ENCODE measurements around the gene BICC1. TPM values are rescaled to one million over a fixed set of nuclear protein-coding genes. Genes with fewer than 3 reads are reported as not detected.

The BICC1 gene
- total and polyA plus RNA-seq, 4 donors, result 0.82 to 6.1 (median 4.5) TPM

GRCh38 chr10:58695022-58695421, 182.3 kb downstream of the BICC1 start:
- TF ChIP-seq JUND (IDR thresholded peaks at IDR 0.05), result no peak
- no peak for TF ChIP-seq MAX (IDR thresholded peaks at IDR 0.05)
- TF ChIP-seq NR2F2 (IDR thresholded peaks at IDR 0.05), result no peak
- TF ChIP-seq ATF3 (IDR thresholded peaks at IDR 0.05), result no peak
- TF ChIP-seq HNF4G (IDR thresholded peaks at IDR 0.05), result no peak
- no peak for TF ChIP-seq FOXA2 (IDR thresholded peaks at IDR 0.05)
- TF ChIP-seq RXRA (IDR thresholded peaks at IDR 0.05), result no peak
- no peak for TF ChIP-seq HNF4A (conservative IDR thresholded peaks at IDR 0.05)
- TF ChIP-seq, protein P1, sequence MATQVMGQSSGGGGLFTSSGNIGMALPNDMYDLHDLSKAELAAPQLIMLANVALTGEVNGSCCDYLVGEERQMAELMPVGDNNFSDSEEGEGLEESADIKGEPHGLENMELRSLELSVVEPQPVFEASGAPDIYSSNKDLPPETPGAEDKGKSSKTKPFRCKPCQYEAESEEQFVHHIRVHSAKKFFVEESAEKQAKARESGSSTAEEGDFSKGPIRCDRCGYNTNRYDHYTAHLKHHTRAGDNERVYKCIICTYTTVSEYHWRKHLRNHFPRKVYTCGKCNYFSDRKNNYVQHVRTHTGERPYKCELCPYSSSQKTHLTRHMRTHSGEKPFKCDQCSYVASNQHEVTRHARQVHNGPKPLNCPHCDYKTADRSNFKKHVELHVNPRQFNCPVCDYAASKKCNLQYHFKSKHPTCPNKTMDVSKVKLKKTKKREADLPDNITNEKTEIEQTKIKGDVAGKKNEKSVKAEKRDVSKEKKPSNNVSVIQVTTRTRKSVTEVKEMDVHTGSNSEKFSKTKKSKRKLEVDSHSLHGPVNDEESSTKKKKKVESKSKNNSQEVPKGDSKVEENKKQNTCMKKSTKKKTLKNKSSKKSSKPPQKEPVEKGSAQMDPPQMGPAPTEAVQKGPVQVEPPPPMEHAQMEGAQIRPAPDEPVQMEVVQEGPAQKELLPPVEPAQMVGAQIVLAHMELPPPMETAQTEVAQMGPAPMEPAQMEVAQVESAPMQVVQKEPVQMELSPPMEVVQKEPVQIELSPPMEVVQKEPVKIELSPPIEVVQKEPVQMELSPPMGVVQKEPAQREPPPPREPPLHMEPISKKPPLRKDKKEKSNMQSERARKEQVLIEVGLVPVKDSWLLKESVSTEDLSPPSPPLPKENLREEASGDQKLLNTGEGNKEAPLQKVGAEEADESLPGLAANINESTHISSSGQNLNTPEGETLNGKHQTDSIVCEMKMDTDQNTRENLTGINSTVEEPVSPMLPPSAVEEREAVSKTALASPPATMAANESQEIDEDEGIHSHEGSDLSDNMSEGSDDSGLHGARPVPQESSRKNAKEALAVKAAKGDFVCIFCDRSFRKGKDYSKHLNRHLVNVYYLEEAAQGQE (IDR thresholded peaks at IDR 0.05), result no peak
- TF ChIP-seq SP1 (IDR thresholded peaks at IDR 0.05), result no peak
- no peak for TF ChIP-seq CTCF (IDR thresholded peaks at IDR 0.05; ENCODE audit: low read depth, low read length, missing input control)
- TF ChIP-seq EGR1 (IDR thresholded peaks at IDR 0.05; ENCODE audit: low read depth in 2 of 2), result no peak
- TF ChIP-seq YY1 (IDR thresholded peaks at IDR 0.05), result no peak
- TF ChIP-seq RAD21 (IDR thresholded peaks at IDR 0.05), result no peak
- TF ChIP-seq GABPA (IDR thresholded peaks at IDR 0.05 in 1 of 2, conservative IDR thresholded peaks at IDR 0.05 in 1 of 2), result no peak
- H3K36me3 ChIP-seq (ENCODE audit: control insufficient read depth in 4 of 4, insufficient read depth in 3 of 4, low read depth in 1 of 4, low read length in 3 of 4), result no peaks in the 10 kb centered on the region
- no peak for DNase-seq (ENCODE audit: low spot score)
- H3K9ac ChIP-seq (ENCODE audit: low read depth in 1 of 2, low read length in 2 of 2), result no peak overlapping the region
- no peaks in the 10 kb centered on the region for H3K27me3 ChIP-seq (ENCODE audit: control insufficient read depth in 4 of 4, insufficient read depth in 4 of 4, low read length in 3 of 4)
- peaks cover 3 to 11% (median 6%) of the 10 kb centered on the region in 4 donors for H3K9me3 ChIP-seq (ENCODE audit: control insufficient read depth in 4 of 4, low read length in 3 of 4)
- 73% methylated on average over 5 of the region's 5 CpGs for WGBS
- no peak overlapping the region for H3K4me3 ChIP-seq (ENCODE audit: low read depth in 1 of 3, low read length in 3 of 3)
- no peaks in the 10 kb centered on the region for H3K4me1 ChIP-seq (ENCODE audit: control insufficient read depth in 4 of 4, insufficient read depth in 4 of 4, low read length in 3 of 4)
- H3K27ac ChIP-seq (ENCODE audit: low read depth in 1 of 2, low read length in 2 of 2), result no peak overlapping the region

GRCh38 chr10:58696736-58697135, 184.1 kb downstream of the BICC1 start:
- no peak for DNase-seq (ENCODE audit: low spot score)
- Histone ChIP-seq H3K36me3 (ENCODE audit: control insufficient read depth in 4 of 4, insufficient read depth in 3 of 4, low read depth in 1 of 4, low read length in 3 of 4) (no peaks in the 10 kb centered on the region), H3K4me1 (ENCODE audit: control insufficient read depth in 4 of 4, insufficient read depth in 4 of 4, low read length in 3 of 4) (no peaks in the 10 kb centered on the region), H3K27me3 (ENCODE audit: control insufficient read depth in 4 of 4, insufficient read depth in 4 of 4, low read length in 3 of 4) (no peaks in the 10 kb centered on the region), H3K9ac (ENCODE audit: low read depth in 1 of 2, low read length in 2 of 2) (no peak overlapping the region), H3K9me3 (ENCODE audit: control insufficient read depth in 4 of 4, low read length in 3 of 4) (peaks cover 0 to 6% (median 2%) of the 10 kb centered on the region in 4 donors), H3K27ac (ENCODE audit: low read depth in 1 of 2, low read length in 2 of 2) (no peak overlapping the region), H3K4me3 (ENCODE audit: low read depth in 1 of 3, low read length in 3 of 3) (no peak overlapping the region)
- WGBS, result 67% methylated on average over 4 of the region's 4 CpGs
- TF ChIP-seq ATF3 (IDR thresholded peaks at IDR 0.05) (no peak), EGR1 (IDR thresholded peaks at IDR 0.05; ENCODE audit: low read depth in 2 of 2) (no peak), YY1 (IDR thresholded peaks at IDR 0.05) (no peak), HNF4A (conservative IDR thresholded peaks at IDR 0.05) (no peak), RAD21 (IDR thresholded peaks at IDR 0.05) (no peak), ZBTB33 (IDR thresholded peaks at IDR 0.05) (no peak), TAF1 (conservative IDR thresholded peaks at IDR 0.05) (no peak), FOXA1 (IDR thresholded peaks at IDR 0.05) (no peak)
- TF ChIP-seq, protein P1 (IDR thresholded peaks at IDR 0.05), result no peak

Data from liver (tissue), 9 donors.